A549 treated with AZD2906 at 1 μM for 4 hours (cell line): ENCODE data around the gene KLF6. TPM values are rescaled to one million over a fixed set of nuclear protein-coding genes. Genes with fewer than 3 reads are reported as not detected.

Source experiments
- total RNA-seq: library from RNA; stranded (reverse); fragments of 200-300 nt; extraction: Qiagen RNA extraction; gene quantifications from 5 replicates; pipeline ENCODE4 v1.2.3, GENCODE V29; 2022

Gene KLF6
- 107 to 136 TPM (median 135 TPM) in 5 replicates for total RNA-seq

GRCh38 chr10:3784510-3785250 is at the start of gene KLF6:
KLF6 (minus strand) TSS chr10:3785209; CDS start chr10:3785014, 195 bp downstream.

